Calu3 (cell line): ENCODE measurements around the gene CD34. TPM values are rescaled to one million over a fixed set of nuclear protein-coding genes. Genes with fewer than 3 reads are reported as not detected.

Experiments
- BruUV-seq: library from RNA; stranded (reverse); fragments of 400-500 nt; replicated peaks from 2 replicates; lab custom pipeline; 2021; lab: Mats Ljungman, UMichigan
- CTCF ChIA-PET: fragments of 300-600 bp; sonication (Branson Sonifier 250); formaldehyde crosslinking; loops from one replicate; lab custom pipeline; 2022; ENCODE audit warnings: antibody characterized with exemption; lab: Charles Lee
- DNase-seq: peaks from one replicate; pipeline ENCODE4 v3.0.0; 2022
- H3K27ac Mint-ChIP-seq: one replicate; pipeline ENCODE4 v1.8.0; 2022; ENCODE audit warnings: mixed read lengths; ENCODE audit not compliant: unreplicated experiment
- H3K27me3 Mint-ChIP-seq: one replicate; pipeline ENCODE4 v1.8.0; 2022; ENCODE audit warnings: mixed read lengths; ENCODE audit not compliant: unreplicated experiment
- H3K36me3 Mint-ChIP-seq: one replicate; pipeline ENCODE4 v1.8.0; 2022; ENCODE audit warnings: mild to moderate bottlenecking, moderate library complexity, mixed read lengths; ENCODE audit not compliant: insufficient read depth, unreplicated experiment
- H3K4me1 Mint-ChIP-seq: one replicate; pipeline ENCODE4 v1.8.0; 2022; ENCODE audit warnings: mild to moderate bottlenecking, low read depth, mixed read lengths; ENCODE audit not compliant: unreplicated experiment
- H3K4me3 Mint-ChIP-seq: one replicate; pipeline ENCODE4 v1.8.0; 2022; ENCODE audit warnings: mild to moderate bottlenecking, low read depth, moderate library complexity, mixed read lengths; ENCODE audit not compliant: unreplicated experiment
- H3K9me3 Mint-ChIP-seq: one replicate; pipeline ENCODE4 v1.8.0; 2022; ENCODE audit warnings: low read depth, mixed read lengths; ENCODE audit not compliant: unreplicated experiment
- CTCF ChIP-seq: fragments of 200-600 bp; IDR thresholded peaks from one replicate; pipeline ENCODE4 v1.8.0; 2022; ENCODE audit warnings: antibody characterized with exemption; ENCODE audit not compliant: unreplicated experiment
- intact Hi-C: fragments of 100-400 bp; cut with micrococcal nuclease; formaldehyde crosslinking; loops from one replicate; pipeline ENCODE4 v1.10.0; 2022; ENCODE audit not compliant: unreplicated experiment
- total RNA-seq: library from RNA; stranded (reverse); gene quantifications from 2 replicates; pipeline ENCODE4 v1.2.3, GENCODE V29; 2022

Gene CD34
- total RNA-seq, 1 experiment from 2014 or later = 0.24 TPM

- CTCF ChIA-PET = interaction anchor here (0.6 to 1.7 kb wide), 2 partner anchors 35 to 119 kb away, joined by 3 to 4 read pairs; no protein-coding TSS in a partner anchor
- H3K27me3 Mint-ChIP-seq = no peaks in the 10 kb centered on the region
- no peak overlapping the region for H3K27ac Mint-ChIP-seq
- H3K36me3 Mint-ChIP-seq = no peaks in the 10 kb centered on the region
- no peak overlapping the region for H3K4me3 Mint-ChIP-seq
- no peak for TF ChIP-seq CTCF
- BruUV-seq = no TSS peak
- no peaks in the 10 kb centered on the region for H3K4me1 Mint-ChIP-seq
- intact Hi-C loops = no loop called here
- DNase-seq = no peak
- H3K9me3 Mint-ChIP-seq = no peaks in the 10 kb centered on the region
Measured at GRCh38 chr1:207903053-207903452, 7.9 kb downstream of the CD34 start.

GRCh38 chr1:207902566-207902965 is 8.4 kb downstream of the CD34 start:
- CTCF ChIA-PET = interaction anchor here (0.6 kb wide), 1 partner anchor 119 kb away, joined by 3 read pairs; no protein-coding TSS in a partner anchor
- no peak for DNase-seq

GRCh38 chr1:207901041-207901653 is 9.8 kb downstream of the CD34 start:
- intact Hi-C loops = no loop called here
- BruUV-seq = no TSS peak
- Mint-ChIP-seq H3K4me3 (no peak overlapping the region), H3K4me1 (no peaks in the 10 kb centered on the region), H3K27me3 (no peaks in the 10 kb centered on the region), H3K27ac (no peak overlapping the region), H3K9me3 (no peaks in the 10 kb centered on the region), H3K36me3 (no peaks in the 10 kb centered on the region)
- TF ChIP-seq CTCF = no peak
- no peak for DNase-seq
- CTCF ChIA-PET = interaction anchor here (0.6 to 0.7 kb wide), 2 partner anchors 146 to 1352 kb away, joined by 3 to 4 read pairs; no protein-coding TSS in a partner anchor

More at GRCh38 chr1:207902566-207902965, 8.4 kb downstream of the CD34 start:
- Mint-ChIP-seq H3K27ac (no peak overlapping the region), H3K36me3 (no peaks in the 10 kb centered on the region), H3K9me3 (no peaks in the 10 kb centered on the region), H3K4me3 (no peak overlapping the region), H3K4me1 (no peaks in the 10 kb centered on the region), H3K27me3 (no peaks in the 10 kb centered on the region)
- intact Hi-C loops = no loop called here
- no TSS peak for BruUV-seq
- no peak for TF ChIP-seq CTCF

- CTCF ChIA-PET = interaction anchor here (1.2 to 2.2 kb wide), 2 partner anchors 14 to 64 kb away, joined by 3 to 14 read pairs; no protein-coding TSS in a partner anchor
- DNase-seq = no peak
- H3K4me3 Mint-ChIP-seq = no peak overlapping the region
- H3K9me3 Mint-ChIP-seq = no peaks in the 10 kb centered on the region
- H3K36me3 Mint-ChIP-seq = no peaks in the 10 kb centered on the region
- H3K27ac Mint-ChIP-seq = no peak overlapping the region
- intact Hi-C loops = no loop called here
- H3K27me3 Mint-ChIP-seq = no peaks in the 10 kb centered on the region
- H3K4me1 Mint-ChIP-seq = no peaks in the 10 kb centered on the region
- BruUV-seq = no TSS peak
- TF ChIP-seq CTCF = no peak
Measured at GRCh38 chr1:207898836-207899235, 12.1 kb downstream of the CD34 start.
